ENCODE data around the gene BMPR1B.
A peak's percentile ranks its signal among the peaks of the same experiment; 100 is the strongest.
"Not testable (repeated sequence)": the region's sequence is repeated elsewhere in the genome, so short reads cannot be mapped to it uniquely, and the experiment has no call there.

The BMPR1B gene

GRCh38 chr4:94833394-94833793, 75.6 kb downstream of the BMPR1B start:
- TF ChIP-seq EZH2 (IDR thresholded peaks at IDR 0.05; ENCODE audit: borderline replicate concordance, low read depth, low read length, severe bottlenecking) (no peak), CTCF (IDR thresholded peaks at IDR 0.05; ENCODE audit: borderline replicate concordance, extremely low read depth, low read length, poor library complexity, severe bottlenecking) (no peak)
- H3K4me3 ChIP-seq (ENCODE audit: low read depth in 1 of 2, low read length in 2 of 2): no peak overlapping the region
- DNase-seq: no peak
- H3K9ac ChIP-seq (ENCODE audit: low read depth, low read length): no peak overlapping the region
- no peaks in the 10 kb centered on the region for H3K27me3 ChIP-seq (ENCODE audit: insufficient read depth, low read length, poor library complexity)
- no peak overlapping the region for H3K4me2 ChIP-seq (ENCODE audit: insufficient read depth, low read length)
- no peaks in the 10 kb centered on the region for H4K20me1 ChIP-seq (ENCODE audit: insufficient read depth, low read length)
- H3K9me3 ChIP-seq (ENCODE audit: insufficient read depth, low read length, severe bottlenecking): no peaks in the 10 kb centered on the region
- H2AFZ ChIP-seq (ENCODE audit: low read depth, low read length): no peak overlapping the region
- no peak for ATAC-seq (ENCODE audit: insufficient read depth, low read depth)
- H3K4me1 ChIP-seq (ENCODE audit: insufficient read depth, low read length): no peaks in the 10 kb centered on the region
- H3K79me2 ChIP-seq (ENCODE audit: insufficient read depth, low read length): no peaks in the 10 kb centered on the region
- H3K27ac ChIP-seq (ENCODE audit: low read length): no peak overlapping the region
- no peaks in the 10 kb centered on the region for H3K36me3 ChIP-seq (ENCODE audit: insufficient read depth, low read length)

GRCh38 chr4:94834501-94834900, 76.7 kb downstream of the BMPR1B start:
- ATAC-seq (ENCODE audit: insufficient read depth, low read depth) (no peak), DNase-seq (no peak)
- Histone ChIP-seq H3K36me3 (ENCODE audit: insufficient read depth, low read length) (no peaks in the 10 kb centered on the region), H3K27ac (ENCODE audit: low read length) (no peak overlapping the region), H3K79me2 (ENCODE audit: insufficient read depth, low read length) (no peaks in the 10 kb centered on the region), H3K9me3 (ENCODE audit: insufficient read depth, low read length, severe bottlenecking) (no peaks in the 10 kb centered on the region), H3K4me3 (ENCODE audit: low read depth in 1 of 2, low read length in 2 of 2) (no peak overlapping the region), H3K4me1 (ENCODE audit: insufficient read depth, low read length) (no peaks in the 10 kb centered on the region), H2AFZ (ENCODE audit: low read depth, low read length) (no peak overlapping the region), H3K4me2 (ENCODE audit: insufficient read depth, low read length) (no peak overlapping the region), H3K9ac (ENCODE audit: low read depth, low read length) (no peak overlapping the region), H4K20me1 (ENCODE audit: insufficient read depth, low read length) (no peaks in the 10 kb centered on the region), H3K27me3 (ENCODE audit: insufficient read depth, low read length, poor library complexity) (no peaks in the 10 kb centered on the region)
- TF ChIP-seq CTCF (IDR thresholded peaks at IDR 0.05; ENCODE audit: borderline replicate concordance, extremely low read depth, low read length, poor library complexity, severe bottlenecking) (no peak), EZH2 (IDR thresholded peaks at IDR 0.05; ENCODE audit: borderline replicate concordance, low read depth, low read length, severe bottlenecking) (no peak)

GRCh38 chr4:94841166-94841863, 83.6 kb downstream of the BMPR1B start:
- H4K20me1 ChIP-seq (ENCODE audit: insufficient read depth, low read length); H3K79me2 ChIP-seq (ENCODE audit: insufficient read depth, low read length); H3K27ac ChIP-seq (ENCODE audit: low read length); H3K9me3 ChIP-seq (ENCODE audit: insufficient read depth, low read length, severe bottlenecking); H3K9ac ChIP-seq (ENCODE audit: low read depth, low read length); H3K36me3 ChIP-seq (ENCODE audit: insufficient read depth, low read length); ATAC-seq (ENCODE audit: insufficient read depth, low read depth); H3K27me3 ChIP-seq (ENCODE audit: insufficient read depth, low read length, poor library complexity); H3K4me2 ChIP-seq (ENCODE audit: insufficient read depth, low read length); H3K4me3 ChIP-seq (ENCODE audit: low read depth in 1 of 2, low read length in 2 of 2): not testable (repeated sequence)
- peak; percentile 68 for DNase-seq
- peaks cover 22% of the 10 kb centered on the region for H3K4me1 ChIP-seq (ENCODE audit: insufficient read depth, low read length)
- 0 out of 2 replicates have a peak overlapping the region, but pooled peaks have one; percentile 33 for H2AFZ ChIP-seq (ENCODE audit: low read depth, low read length)

- ATAC-seq (ENCODE audit: insufficient read depth, low read depth) (no peak), DNase-seq (no peak)
- H3K9me3 ChIP-seq (ENCODE audit: insufficient read depth, low read length, severe bottlenecking): no peaks in the 10 kb centered on the region
- H3K36me3 ChIP-seq (ENCODE audit: insufficient read depth, low read length): no peaks in the 10 kb centered on the region
- H2AFZ ChIP-seq (ENCODE audit: low read depth, low read length): 0 out of 2 replicates have a peak overlapping the region, but pooled peaks have one; percentile 33
- peaks cover 22% of the 10 kb centered on the region for H3K4me1 ChIP-seq (ENCODE audit: insufficient read depth, low read length)
- H3K4me3 ChIP-seq (ENCODE audit: low read depth in 1 of 2, low read length in 2 of 2): no peak overlapping the region
- H3K79me2 ChIP-seq (ENCODE audit: insufficient read depth, low read length): no peaks in the 10 kb centered on the region
- no peaks in the 10 kb centered on the region for H3K27me3 ChIP-seq (ENCODE audit: insufficient read depth, low read length, poor library complexity)
- H4K20me1 ChIP-seq (ENCODE audit: insufficient read depth, low read length): no peaks in the 10 kb centered on the region
- no peak overlapping the region for H3K27ac ChIP-seq (ENCODE audit: low read length)
- TF ChIP-seq CTCF (IDR thresholded peaks at IDR 0.05; ENCODE audit: borderline replicate concordance, extremely low read depth, low read length, poor library complexity, severe bottlenecking) (no peak), EZH2 (IDR thresholded peaks at IDR 0.05; ENCODE audit: borderline replicate concordance, low read depth, low read length, severe bottlenecking) (no peak)
- no peak overlapping the region for H3K9ac ChIP-seq (ENCODE audit: low read depth, low read length)
- H3K4me2 ChIP-seq (ENCODE audit: insufficient read depth, low read length): no peak overlapping the region
These were observed 84.1 kb downstream of the BMPR1B start for GRCh38 chr4:94841864-94842221.

All from DND-41 (cell line).